CD4-positive, alpha-beta T cell treated with Interferon alpha-2 for 1 hour (primary cell): Measurements from ENCODE around the gene PNMA6E.
A peak's percentile ranks its signal among the peaks of the same experiment; 100 is the strongest.
"Not testable (repeated sequence)": the region's sequence is repeated elsewhere in the genome, so short reads cannot be mapped to it uniquely, and the experiment has no call there.

ENCODE experiments used
- DNase-seq, 2 donors: peaks; one replicate each; pipeline ENCODE4 v3.0.0-alpha.2; 2020 to 2022

PNMA6E gene

GRCh38 chrX:153407736-153408135 lies 6.6 kb upstream of the PNMA6E start:
- no peak for DNase-seq

DNA sequence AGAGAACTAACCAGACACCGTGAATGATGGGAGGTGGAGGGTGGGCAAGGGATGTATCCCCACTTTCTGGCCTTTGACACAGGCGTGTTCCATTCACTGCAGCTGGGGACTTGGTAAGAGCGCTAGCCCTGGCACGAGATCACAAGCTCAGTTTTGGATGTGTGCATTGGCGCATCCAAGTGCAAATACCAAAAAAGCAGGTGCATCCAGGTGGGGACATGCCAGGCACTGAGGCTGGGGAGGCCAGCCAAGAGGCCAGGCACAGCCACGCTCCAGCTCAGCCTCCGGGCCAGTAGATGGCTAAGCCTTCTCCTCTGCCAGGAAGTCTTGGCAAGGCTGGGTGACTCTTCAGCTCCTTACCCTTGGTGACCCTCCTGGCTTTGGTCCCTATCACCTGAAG lies 5.8 kb upstream of the PNMA6E start:
- DNase-seq: no peak

DNA sequence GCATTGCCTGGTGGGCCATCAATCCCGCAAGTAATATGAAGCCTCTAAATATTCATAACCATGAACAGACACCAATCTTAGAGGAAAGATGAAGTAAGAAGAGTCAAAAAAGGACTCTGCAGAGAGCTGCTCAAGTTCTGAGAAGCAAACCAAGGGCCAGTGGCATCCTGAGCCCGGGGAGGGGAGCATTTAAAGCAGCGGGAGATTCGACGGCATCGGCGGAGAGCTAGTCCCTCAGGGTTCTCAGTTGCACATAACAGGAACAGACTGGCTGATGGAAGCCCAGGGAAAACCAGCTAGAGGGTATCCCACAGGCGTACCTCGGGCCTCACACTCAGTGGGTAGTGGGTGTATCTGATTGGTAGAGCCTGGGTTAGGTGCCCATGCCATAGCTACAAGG lies 4.9 kb upstream of the PNMA6E start:
- DNase-seq: no peak

DNA sequence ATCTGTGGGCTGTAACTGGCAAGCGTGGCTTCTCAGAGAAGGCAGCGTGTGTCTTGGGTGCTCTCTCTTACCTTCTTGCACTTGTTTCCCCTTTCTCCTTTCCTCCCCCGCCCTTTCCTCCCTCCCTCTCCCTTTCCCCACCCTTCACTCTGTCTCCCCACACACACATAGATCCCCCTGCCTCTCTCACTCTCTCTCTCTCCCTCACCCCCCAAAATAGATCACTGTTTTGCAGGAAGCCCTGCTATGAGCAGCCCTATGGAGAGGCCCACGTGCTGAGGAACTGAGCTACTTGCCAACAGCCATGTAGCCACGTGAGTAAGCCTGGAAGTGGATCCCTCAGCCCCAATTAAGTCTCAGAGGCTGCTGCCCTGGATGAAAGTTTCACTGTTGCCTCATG lies 4.3 kb upstream of the PNMA6E start:
- no peak for DNase-seq

DNA sequence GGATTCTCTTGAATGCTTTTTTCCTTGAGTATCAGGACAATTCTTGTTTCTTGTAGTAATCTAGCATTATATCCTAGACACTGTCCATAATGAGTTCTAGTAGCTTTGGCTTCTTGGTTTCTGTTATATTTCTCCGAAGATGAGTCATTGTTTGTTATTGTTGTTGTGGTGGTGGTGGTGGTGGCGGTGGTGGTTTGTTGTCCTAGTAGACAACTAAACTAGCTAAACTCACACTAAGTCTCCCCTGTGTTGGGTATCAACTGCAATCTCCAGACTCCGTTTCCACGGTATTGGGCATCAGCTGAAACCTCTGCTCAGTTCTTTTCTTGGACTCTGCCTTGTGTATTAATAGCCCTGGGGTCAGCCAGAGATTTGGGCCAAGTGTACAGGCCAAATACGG lies 3.2 kb upstream of the PNMA6E start:
- not testable (repeated sequence) for DNase-seq

GRCh38 chrX:153400146-153401132 lies 711 bp downstream of the PNMA6E start:
- peak; percentile 31 to 44 for DNase-seq

- no peak for DNase-seq
Observed at GRCh38 chrX:153398275-153398960, 2.7 kb downstream of the PNMA6E start.

GRCh38 chrX:153397256-153397960 lies 3.7 kb downstream of the PNMA6E start:
- DNase-seq: no peak

DNA sequence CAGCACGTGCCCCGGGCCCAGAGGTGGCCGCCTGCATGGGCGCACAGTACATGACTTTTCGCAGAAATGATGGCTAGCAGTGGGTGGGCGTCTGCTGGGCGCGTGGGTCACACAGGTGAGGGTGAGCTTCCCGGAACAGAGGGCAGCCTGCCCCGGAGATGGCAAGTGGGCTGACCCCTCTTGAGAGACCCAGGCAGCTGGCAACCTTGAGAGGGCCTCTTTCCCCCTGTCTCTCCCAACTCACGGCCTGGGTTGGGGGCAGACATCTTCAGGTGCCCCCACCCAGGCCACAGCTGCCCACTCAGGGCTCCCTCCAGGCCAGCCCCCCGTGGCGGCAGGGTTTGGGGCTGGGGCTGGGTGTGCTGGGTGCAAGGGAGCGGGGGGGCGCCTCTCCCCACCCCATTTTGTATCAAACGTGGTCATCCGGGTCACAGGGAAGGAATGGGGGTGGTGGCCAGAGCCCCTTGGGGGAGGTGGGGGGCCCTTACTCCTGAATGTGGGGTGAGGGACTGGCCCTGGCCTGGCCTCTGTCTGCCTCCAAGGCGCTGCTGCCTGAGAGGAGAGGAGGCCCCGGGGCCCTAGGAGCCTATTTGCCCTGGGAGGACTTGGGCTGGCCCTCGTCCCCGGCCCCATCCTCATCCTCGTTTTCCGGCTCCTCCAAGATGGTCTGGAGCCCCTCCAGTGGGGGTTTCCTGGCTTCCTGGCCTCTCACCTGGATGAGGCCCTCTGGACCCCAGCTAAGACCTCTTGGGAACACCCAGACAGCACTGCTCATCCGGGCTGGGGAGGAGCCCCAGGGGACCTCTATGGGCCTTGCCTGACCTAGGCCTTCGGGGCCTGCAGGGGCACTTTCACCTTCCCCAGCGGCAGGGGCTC lies 4.6 kb downstream of the PNMA6E start:
- DNase-seq: no peak

- DNase-seq: no peak
Observed at GRCh38 chrX:153395613-153396319, 5.4 kb downstream of the PNMA6E start.

- no peak for DNase-seq
Observed at GRCh38 chrX:153394612-153395011, 6.5 kb downstream of the PNMA6E start.

DNA sequence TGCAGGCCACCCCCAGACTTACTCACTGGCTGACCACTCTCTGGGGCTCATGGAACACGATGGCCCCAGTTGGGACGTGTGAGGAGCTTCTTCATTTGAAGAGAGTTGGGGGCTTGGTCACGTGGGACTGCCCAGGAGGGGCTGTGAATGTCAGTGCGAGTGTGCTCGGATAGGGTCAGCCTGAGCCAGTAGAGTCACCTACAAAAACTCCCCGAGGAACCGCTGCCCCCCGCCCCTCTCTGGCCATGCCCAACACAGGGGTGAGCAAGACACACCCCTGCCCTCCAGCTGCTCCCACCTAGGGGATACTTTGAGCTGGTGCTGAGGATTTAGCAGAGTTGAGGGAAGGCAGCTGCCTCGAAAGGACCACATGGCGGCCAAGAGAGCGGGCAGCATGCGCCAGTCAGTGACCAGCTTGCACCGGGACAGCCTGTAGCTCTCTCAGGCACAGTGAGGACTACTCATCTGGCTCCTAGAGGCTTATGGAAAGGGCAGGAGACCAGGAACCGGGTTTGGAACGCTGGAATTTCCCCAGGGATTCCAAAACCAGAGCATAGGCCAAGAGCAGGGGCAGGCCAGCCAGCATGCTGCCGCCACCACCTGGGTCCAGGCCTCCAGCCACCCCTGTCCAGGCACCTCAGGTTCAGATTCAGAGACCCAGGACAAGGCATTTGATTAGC lies 8.4 kb downstream of the PNMA6E start:
- DNase-seq: no peak

GRCh38 chrX:153389460-153389768 lies 11.7 kb downstream of the PNMA6E start:
- not testable (repeated sequence) for DNase-seq

- DNase-seq: no peak
Observed at GRCh38 chrX:153388722-153389459, 12.3 kb downstream of the PNMA6E start.

DNA sequence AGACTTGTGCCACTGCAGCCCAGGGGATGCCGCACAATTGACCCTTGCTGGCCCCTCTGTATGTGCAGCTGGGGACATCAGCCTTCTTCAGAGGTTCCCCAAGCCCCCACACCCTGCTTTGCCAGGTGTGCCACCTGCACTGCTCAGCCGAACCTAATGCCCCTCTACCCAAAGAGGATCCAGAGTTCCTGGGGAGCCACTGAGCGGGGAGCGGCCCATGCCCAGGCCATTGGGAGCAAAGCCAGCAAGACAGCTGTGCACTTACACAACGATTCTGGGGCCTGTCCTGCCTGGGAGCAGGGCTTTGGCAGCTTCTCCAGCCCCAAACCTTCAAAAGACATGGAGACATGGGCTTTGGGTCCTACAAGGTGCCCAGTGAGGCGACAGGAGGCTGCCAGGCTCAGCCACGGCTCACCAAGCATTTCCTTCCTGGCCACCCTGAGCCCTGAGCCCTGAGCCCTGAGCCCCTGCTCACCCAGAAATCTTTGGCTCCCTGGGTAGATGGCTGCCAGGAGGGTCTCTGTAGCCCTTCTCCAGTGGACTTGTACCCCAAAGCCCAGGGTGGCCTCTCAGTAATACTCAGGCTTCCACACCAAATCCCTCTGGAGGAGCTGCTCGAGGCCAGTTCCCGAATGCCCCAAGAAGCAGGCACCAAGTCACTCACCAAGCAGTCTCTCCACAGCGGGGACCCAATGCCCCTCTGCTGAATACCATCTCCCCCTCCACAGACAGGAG lies 13.0 kb downstream of the PNMA6E start:
- no peak for DNase-seq

GRCh38 chrX:153387345-153387744 lies 13.8 kb downstream of the PNMA6E start:
- no peak for DNase-seq

- DNase-seq: no peak
Observed at GRCh38 chrX:153386097-153386496, 15.1 kb downstream of the PNMA6E start.

GRCh38 chrX:153384973-153385372 lies 16.2 kb downstream of the PNMA6E start:
- DNase-seq: not testable (repeated sequence)

DNA sequence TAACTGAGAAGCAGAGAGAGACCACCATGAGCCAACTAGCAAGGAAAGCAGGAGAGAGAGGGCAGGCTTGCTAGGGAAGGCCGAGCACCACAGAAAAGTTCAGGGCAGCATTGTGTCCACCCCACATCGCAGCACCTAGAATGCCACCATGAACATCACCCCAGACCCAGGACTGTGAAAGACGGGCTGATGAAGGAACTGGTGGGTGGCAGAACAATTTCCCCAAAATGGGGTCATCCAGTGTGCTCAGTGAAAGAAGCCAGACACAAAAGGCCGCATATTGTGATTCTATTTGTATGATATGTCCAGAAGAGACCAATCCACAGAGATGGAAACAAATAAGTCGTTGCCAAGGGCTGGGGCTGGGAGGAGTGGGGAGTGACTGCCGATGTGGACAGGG lies 16.8 kb downstream of the PNMA6E start:
- no peak for DNase-seq
